Gastroesophageal sphincter (tissue), 4 donors: Measurements from ENCODE around the gene SOX8. TPM values are rescaled to one million over a fixed set of nuclear protein-coding genes. Genes with fewer than 3 reads are reported as not detected.

Experiments
- ATAC-seq: fragments of 150-250 bp; one replicate; pipeline ENCODE4 v1.9.1; 2016; ENCODE audit warnings: mild to moderate bottlenecking, moderate library complexity
- H3K27ac ChIP-seq, 4 donors: fragments of 200-600 bp; sonication (generic) in 3 of 4; 1 replicate in 3 of 4; 2 replicates in 1 of 4; pipeline ENCODE4 v1.5.1; 2016 to 2019
- H3K27me3 ChIP-seq: fragments of 200-600 bp; sonication (generic); one replicate; pipeline ENCODE4 v1.5.1; 2019
- H3K36me3 ChIP-seq, 2 donors: fragments of 200-600 bp; sonication (generic); one replicate each; pipeline ENCODE4 v1.5.1; 2019; ENCODE audit warnings: control low read depth in 1 of 2
- H3K4me1 ChIP-seq, 3 donors: fragments of 200-600 bp; sonication (generic); 1 replicate in 2 of 3; 2 replicates in 1 of 3; pipeline ENCODE4 v1.5.1; 2016 to 2019; ENCODE audit warnings: control low read depth in 2 of 3
- H3K4me3 ChIP-seq, 2 donors: fragments of 200-600 bp; sonication (generic); one replicate each; pipeline ENCODE4 v1.5.1; 2019; ENCODE audit warnings: mild to moderate bottlenecking in 1 of 2, moderate library complexity in 1 of 2
- H3K9me3 ChIP-seq, 3 donors: fragments of 200-600 bp; sonication (generic); one replicate each; pipeline ENCODE4 v1.5.1; 2017 to 2019; ENCODE audit warnings: control low read depth in 2 of 3
- EP300 ChIP-seq: sonication (generic); formaldehyde crosslinking; IDR thresholded peaks from one replicate; pipeline ENCODE4 v1.6.1; 2017; ENCODE audit warnings: antibody characterized with exemption, mild to moderate bottlenecking
- POLR2A ChIP-seq, 2 donors: fragments of 450-650 bp; IDR thresholded peaks; one replicate each; pipeline ENCODE4 v1.6.1; 2017; ENCODE audit warnings: antibody characterized with exemption in 2 of 2, mild to moderate bottlenecking in 2 of 2, moderate library complexity in 1 of 2
- POLR2AphosphoS5 ChIP-seq: sonication (generic); formaldehyde crosslinking; IDR thresholded peaks from one replicate; pipeline ENCODE4 v1.6.1; 2017; ENCODE audit warnings: antibody characterized with exemption
- WGBS, 2 donors: methylation state at CpG; one replicate each; pipeline ENCODE4 v1.1.5; 2018; ENCODE audit warnings: low coverage in 1 of 2; 5-methylcytosine and 5-hydroxymethylcytosine counted together
- total RNA-seq, 4 donors: library from RNA; depleted of rRNA; stranded (reverse); fragments of >200 nt; gene quantifications; one replicate each; pipeline ENCODE4 v1.1.0, GENCODE V29; 2016
- TF ChIP-seq, protein P1 (sequence below), 4 experiments: fragments of 200-600 bp in 2 of 4; fragments of 450-650 bp in 2 of 4; sonication (generic) in 1 of 4; IDR thresholded peaks; one replicate each; pipeline ENCODE4 v1.5.1; 2017 to 2019; ENCODE audit warnings: antibody characterized with exemption in 4 of 4, mild to moderate bottlenecking in 2 of 4, moderate library complexity in 2 of 4

SOX8 gene
- total RNA-seq, 4 donors from 2014 or later = 2.0 to 4.5 (median 3.6) TPM

DNA sequence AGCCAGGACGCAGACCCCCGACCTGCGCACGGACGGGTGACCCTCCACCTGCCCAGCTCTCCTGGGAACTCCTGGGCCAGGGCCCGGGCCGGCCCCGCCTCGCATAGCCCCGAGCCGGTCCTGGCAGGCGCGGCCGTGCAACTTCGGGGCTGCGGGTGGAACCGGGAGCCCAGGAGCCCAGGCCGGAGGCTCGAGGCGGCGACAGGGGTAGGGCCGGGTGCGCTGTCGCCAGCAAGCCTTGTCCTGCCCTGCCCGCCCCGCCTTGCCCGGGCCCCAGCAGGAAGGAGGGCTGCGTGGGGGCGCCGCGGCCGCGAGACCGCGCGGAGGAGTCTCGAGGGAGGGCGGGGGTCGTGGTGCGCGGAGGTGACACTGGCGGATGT is 11.2 kb upstream of the SOX8 start:
- WGBS, 2 donors = no CpG with 5 or more reads among the region's 42 CpGs
- Histone ChIP-seq H3K4me3 (peak overlapping the region; percentile 94 to 95), H3K27ac (peak overlapping the region; percentile 41 to 87 (median 82)), H3K36me3 (peaks cover 0 to 34% of the 10 kb centered on the region in 2 donors), H3K4me1 (peaks cover 0 to 34% (median 9%) of the 10 kb centered on the region in 3 donors), H3K27me3 (no peaks in the 10 kb centered on the region), H3K9me3 (no peaks in the 10 kb centered on the region)
- no peak for TF ChIP-seq POLR2A (IDR thresholded peaks at IDR 0.05)
- TF ChIP-seq, protein P1, sequence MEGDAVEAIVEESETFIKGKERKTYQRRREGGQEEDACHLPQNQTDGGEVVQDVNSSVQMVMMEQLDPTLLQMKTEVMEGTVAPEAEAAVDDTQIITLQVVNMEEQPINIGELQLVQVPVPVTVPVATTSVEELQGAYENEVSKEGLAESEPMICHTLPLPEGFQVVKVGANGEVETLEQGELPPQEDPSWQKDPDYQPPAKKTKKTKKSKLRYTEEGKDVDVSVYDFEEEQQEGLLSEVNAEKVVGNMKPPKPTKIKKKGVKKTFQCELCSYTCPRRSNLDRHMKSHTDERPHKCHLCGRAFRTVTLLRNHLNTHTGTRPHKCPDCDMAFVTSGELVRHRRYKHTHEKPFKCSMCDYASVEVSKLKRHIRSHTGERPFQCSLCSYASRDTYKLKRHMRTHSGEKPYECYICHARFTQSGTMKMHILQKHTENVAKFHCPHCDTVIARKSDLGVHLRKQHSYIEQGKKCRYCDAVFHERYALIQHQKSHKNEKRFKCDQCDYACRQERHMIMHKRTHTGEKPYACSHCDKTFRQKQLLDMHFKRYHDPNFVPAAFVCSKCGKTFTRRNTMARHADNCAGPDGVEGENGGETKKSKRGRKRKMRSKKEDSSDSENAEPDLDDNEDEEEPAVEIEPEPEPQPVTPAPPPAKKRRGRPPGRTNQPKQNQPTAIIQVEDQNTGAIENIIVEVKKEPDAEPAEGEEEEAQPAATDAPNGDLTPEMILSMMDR (IDR thresholded peaks at IDR 0.05) = no peak
- no peak for ATAC-seq

DNA sequence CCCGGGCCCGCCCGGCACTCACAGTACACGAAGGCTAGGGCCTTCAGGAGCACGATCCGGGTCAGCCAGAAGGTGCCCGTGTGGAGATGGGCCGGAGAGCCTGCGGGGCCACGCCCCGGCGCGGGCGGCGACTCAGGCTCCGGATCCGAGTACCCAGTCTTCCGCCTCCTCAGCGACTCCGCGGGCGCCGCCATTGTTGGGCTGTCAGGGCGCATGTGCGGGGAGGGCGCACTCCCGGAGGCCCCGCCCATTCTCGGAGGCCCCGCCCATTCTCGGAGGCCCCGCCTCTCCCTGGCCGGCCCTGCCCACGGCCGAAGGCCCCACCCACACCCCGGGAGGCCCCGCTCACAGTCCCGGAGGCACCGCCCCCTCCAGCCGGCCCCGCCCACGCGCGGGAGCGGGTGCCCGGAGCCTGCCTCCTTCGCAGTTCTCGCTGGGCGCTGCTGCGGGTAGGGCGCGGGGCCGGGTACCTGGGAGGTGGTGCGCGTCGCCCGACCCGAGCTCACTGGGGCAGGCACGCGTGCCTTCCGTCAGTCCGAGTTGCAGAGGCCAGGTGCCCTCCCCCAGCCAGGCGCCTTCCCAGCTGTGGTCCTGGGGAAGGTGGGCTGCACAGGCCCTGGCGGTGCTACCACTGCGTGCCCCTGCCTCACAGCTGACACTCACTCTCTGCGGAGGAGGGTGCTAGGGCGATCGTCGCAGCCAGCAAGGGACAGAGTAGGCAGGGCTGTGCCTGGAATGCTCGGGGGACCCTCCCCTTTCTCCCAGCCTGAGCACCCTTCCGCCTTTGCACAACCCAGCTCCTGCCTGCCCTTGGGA is 10.6 kb upstream of the SOX8 start, which contains the start of gene LMF1:
Gene LMF1, minus strand, starts transcription at position 219 of the 816 bp plus-strand sequence. Its CDS starts 4 bp downstream, at position 215.
- Histone ChIP-seq H3K4me1 (peaks cover 0 to 40% (median 9%) of the 10 kb centered on the region in 3 donors), H3K36me3 (peaks cover 0 to 28% of the 10 kb centered on the region in 2 donors), H3K27ac (peak within 1 kb of the TSS; percentile 41 to 87 (median 82)), H3K4me3 (peak within 1 kb of the TSS; percentile 94 to 95), H3K9me3 (no peaks in the 10 kb centered on the region), H3K27me3 (no peaks in the 10 kb centered on the region)
- WGBS, 2 donors = no CpG with 5 or more reads among the region's 71 CpGs
- TF ChIP-seq POLR2AphosphoS5 (peak; percentile 34), EP300 (no peak), POLR2A (IDR thresholded peaks at IDR 0.05) (peak; percentile 40 to 56)
- TF ChIP-seq, protein P1 (IDR thresholded peaks at IDR 0.05) = no peak
- peak; percentile 92 for ATAC-seq

DNA sequence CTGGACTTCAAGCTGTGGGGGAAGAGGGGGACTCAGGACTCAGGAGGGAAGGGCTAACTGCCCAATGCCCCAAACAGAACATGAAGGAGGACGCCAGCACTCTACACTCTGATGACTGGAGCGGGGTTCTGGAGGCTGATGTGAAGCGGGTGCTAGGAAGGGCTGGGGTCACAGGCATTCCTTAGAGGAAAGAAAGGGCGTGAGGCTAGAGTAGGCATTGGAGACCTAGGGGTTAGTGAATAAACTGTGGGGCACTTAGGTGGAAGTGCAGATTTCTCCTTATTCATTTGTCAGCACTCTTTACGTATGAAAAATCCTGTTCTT is 10.0 kb upstream of the SOX8 start:
- Histone ChIP-seq H3K36me3 (peaks cover 0 to 22% of the 10 kb centered on the region in 2 donors), H3K27me3 (no peaks in the 10 kb centered on the region), H3K4me1 (peaks cover 0 to 45% (median 9%) of the 10 kb centered on the region in 3 donors), H3K27ac (peak overlapping the region in 3 of 4 donors; percentile 81 to 87 (median 84)), H3K9me3 (no peaks in the 10 kb centered on the region), H3K4me3 (peak overlapping the region in 1 of 2 donors; percentile 95)
- TF ChIP-seq EP300 (no peak), POLR2A (IDR thresholded peaks at IDR 0.05) (no peak), POLR2AphosphoS5 (no peak)
- TF ChIP-seq, protein P1 (IDR thresholded peaks at IDR 0.05) = no peak
- ATAC-seq = no peak
- 93% methylated on average over 5 of the region's 5 CpGs; no CpG with 5 or more reads in 1 of the 2 donors for WGBS, 2 donors

DNA sequence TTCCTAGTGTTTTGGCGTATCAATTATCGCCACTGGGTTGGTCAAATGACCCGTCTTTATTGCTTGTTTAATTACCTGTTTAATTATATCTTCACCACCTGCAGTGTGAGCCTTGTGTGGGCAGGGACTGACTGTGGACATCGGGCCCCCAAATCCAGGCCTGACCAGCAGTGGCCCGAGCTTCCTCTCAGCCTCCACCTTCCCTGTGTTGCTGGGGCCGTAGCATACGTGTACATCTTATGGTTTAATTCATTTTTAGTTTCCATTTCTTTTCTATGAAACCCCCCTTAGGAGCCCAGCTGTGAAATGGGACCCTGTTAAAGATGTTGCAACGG is 9.6 kb upstream of the SOX8 start:
- no peak for ATAC-seq
- TF ChIP-seq, protein P1 (IDR thresholded peaks at IDR 0.05) = no peak
- no peak for TF ChIP-seq POLR2AphosphoS5
- no peak for TF ChIP-seq EP300
- TF ChIP-seq POLR2A (IDR thresholded peaks at IDR 0.05) = no peak
- Histone ChIP-seq H3K36me3 (peaks cover 0 to 18% of the 10 kb centered on the region in 2 donors), H3K4me3 (no peak overlapping the region), H3K27ac (peak overlapping the region in 1 of 4 donors; percentile 56), H3K9me3 (no peaks in the 10 kb centered on the region), H3K27me3 (no peaks in the 10 kb centered on the region), H3K4me1 (peaks cover 0 to 49% (median 13%) of the 10 kb centered on the region in 3 donors)
- WGBS, 2 donors = 83 to 93% methylated on average over 2 to 8 of the region's 8 CpGs
